SK-N-SH treated with all-trans-retinoic acid at 6 μM for 48 hours (cell line): Measurements from ENCODE around the gene PIEZO1.

Experiments
- ATAC-seq: fragments of 200-7000 bp; cut with Tn5 transposase; 3 replicates; pipeline ENCODE4 v1.9.1; 2020; ENCODE audit warnings: mild to moderate bottlenecking, moderate library complexity
- ARNTL ChIP-seq: fragments of 450-650 bp; formaldehyde crosslinking; IDR thresholded peaks from 2 replicates; pipeline ENCODE4 v1.5.0; 2020; ENCODE audit warnings: low read depth, mild to moderate bottlenecking, moderate library complexity, borderline replicate concordance
- CREB5 ChIP-seq: fragments of 250-450 bp; sonication (Bioruptor Pico); IDR thresholded peaks from 2 replicates; pipeline ENCODE4 v1.5.1; 2020; ENCODE audit warnings: low read depth, mild to moderate bottlenecking, moderate library complexity
- CSDC2 ChIP-seq: fragments of 250-450 bp; sonication (Bioruptor Pico); IDR thresholded peaks from 2 replicates; pipeline ENCODE4 v1.5.0; 2020; ENCODE audit warnings: mild to moderate bottlenecking, moderate library complexity
- ESRRG ChIP-seq: fragments of 250-450 bp; sonication (Bioruptor Pico); IDR thresholded peaks from 2 replicates; pipeline ENCODE4 v1.6.1; 2021; ENCODE audit warnings: mild to moderate bottlenecking
- GLIS3 ChIP-seq: fragments of 250-450 bp; sonication (Bioruptor Pico); IDR thresholded peaks from 2 replicates; pipeline ENCODE4 v1.5.0; 2020; ENCODE audit warnings: mild to moderate bottlenecking, moderate library complexity
- OSR1 ChIP-seq: fragments of 250-450 bp; sonication (Bioruptor Pico); IDR thresholded peaks from 2 replicates; pipeline ENCODE4 v1.8.0; 2022; ENCODE audit warnings: moderate library complexity, mild to moderate bottlenecking, inconsistent platforms
- PATZ1 ChIP-seq: fragments of 250-450 bp; sonication (Bioruptor Pico); IDR thresholded peaks from 2 replicates; pipeline ENCODE4 v1.8.0; 2020; ENCODE audit warnings: mild to moderate bottlenecking, moderate library complexity, borderline replicate concordance
- POU6F1 ChIP-seq: fragments of 250-450 bp; sonication (Bioruptor Pico); IDR thresholded peaks from 2 replicates; pipeline ENCODE4 v1.8.0; 2021; ENCODE audit warnings: low read depth, mild to moderate bottlenecking, moderate library complexity, borderline replicate concordance
- PPARA ChIP-seq: fragments of 250-450 bp; sonication (Bioruptor Pico); IDR thresholded peaks from 2 replicates; pipeline ENCODE4 v1.5.0; 2020; ENCODE audit warnings: mild to moderate bottlenecking, borderline replicate concordance
- SNAI2 ChIP-seq: fragments of 250-450 bp; sonication (Bioruptor Pico); IDR thresholded peaks from 2 replicates; pipeline ENCODE4 v1.5.0; 2020; ENCODE audit warnings: mild to moderate bottlenecking, moderate library complexity
- TCF4 ChIP-seq: fragments of 250-450 bp; sonication (Bioruptor Pico); IDR thresholded peaks from 2 replicates; pipeline ENCODE4 v1.8.0; 2021; ENCODE audit warnings: mild to moderate bottlenecking, moderate library complexity, borderline replicate concordance
- TSHZ2 ChIP-seq: fragments of 250-450 bp; sonication (Bioruptor Pico); IDR thresholded peaks from 2 replicates; pipeline ENCODE4 v1.5.0; 2020; ENCODE audit warnings: mild to moderate bottlenecking, moderate library complexity
- ZC3H10 ChIP-seq: fragments of 250-450 bp; sonication (Bioruptor Pico); IDR thresholded peaks from 2 replicates; pipeline ENCODE4 v1.5.1; 2021; ENCODE audit warnings: mild to moderate bottlenecking, moderate library complexity
- ZFP3 ChIP-seq: fragments of 250-450 bp; sonication (Bioruptor Pico); IDR thresholded peaks from 2 replicates; pipeline ENCODE4 v1.5.0; 2020; ENCODE audit warnings: mild to moderate bottlenecking, moderate library complexity
- ZNF565 ChIP-seq: fragments of 450-650 bp; formaldehyde crosslinking; conservative IDR thresholded peaks from 2 replicates; pipeline ENCODE4 v1.5.0; 2020; ENCODE audit warnings: low read depth, mild to moderate bottlenecking, moderate library complexity
- ZNF70 ChIP-seq: fragments of 450-650 bp; formaldehyde crosslinking; IDR thresholded peaks from 2 replicates; pipeline ENCODE4 v1.5.0; 2020; ENCODE audit warnings: mild to moderate bottlenecking, moderate library complexity
- ZNF8 ChIP-seq: fragments of 450-650 bp; formaldehyde crosslinking; IDR thresholded peaks from 2 replicates; pipeline ENCODE4 v1.5.0; 2020; ENCODE audit warnings: mild to moderate bottlenecking, moderate library complexity

The PIEZO1 gene

GRCh38 chr16:88680554-88681083, 104.4 kb downstream of the PIEZO1 start (continued):
- TF ChIP-seq TSHZ2 (CRISPR knock-in tag) (no peak), ZNF8 (CRISPR knock-in tag) (no peak)

GRCh38 chr16:88678224-88678979, 106.6 kb downstream of the PIEZO1 start:
- ATAC-seq = peak; percentile 45
- TF ChIP-seq PATZ1 (CRISPR knock-in tag) (no peak), OSR1 (no peak), ZFP3 (CRISPR knock-in tag) (no peak), ZNF70 (CRISPR knock-in tag) (no peak)
- TF ChIP-seq, all 23 proteins: peak for 0

- peak; percentile 36; the same call in 1 of the 3 replicates for ATAC-seq
- TF ChIP-seq ZC3H10 (CRISPR knock-in tag) (no peak), OSR1 (no peak), ZFP3 (CRISPR knock-in tag) (no peak), ZNF8 (CRISPR knock-in tag) (no peak), ARNTL (CRISPR knock-in tag) (no peak), ZNF70 (CRISPR knock-in tag) (no peak), CREB5 (CRISPR knock-in tag) (no peak), ZNF565 (no peak), POU6F1 (CRISPR knock-in tag) (no peak), SNAI2 (CRISPR knock-in tag) (no peak), GLIS3 (no peak)
Measured at GRCh38 chr16:88677721-88678120, 107.3 kb downstream of the PIEZO1 start.

- ATAC-seq = no peak
- TF ChIP-seq PPARA (CRISPR knock-in tag) = no peak
- no peak for TF ChIP-seq CSDC2
- no peak for TF ChIP-seq ESRRG (CRISPR knock-in tag)
- no peak for TF ChIP-seq ZNF70 (CRISPR knock-in tag)
Measured at GRCh38 chr16:88676502-88677242, 108.3 kb downstream of the PIEZO1 start.

- ATAC-seq = no peak
- TF ChIP-seq CREB5 (CRISPR knock-in tag) = no peak
- no peak for TF ChIP-seq CSDC2
- TF ChIP-seq ZFP3 (CRISPR knock-in tag) = no peak
- TF ChIP-seq TCF4 (CRISPR knock-in tag) = no peak
- no peak for TF ChIP-seq TSHZ2 (CRISPR knock-in tag)
- TF ChIP-seq POU6F1 (CRISPR knock-in tag) = no peak
Measured at GRCh38 chr16:88673716-88674379, 111.2 kb downstream of the PIEZO1 start.
